A549 (cell line): ENCODE results near the gene TAS2R60. TPM values are rescaled to one million over a fixed set of nuclear protein-coding genes. Genes with fewer than 3 reads are reported as not detected.

Source experiments
- ATAC-seq, 2 experiments: fragments of 200-7000 bp in 1 of 2; fragments of >200 bp in 1 of 2; cut with Nextera tagmentation in 1 of 2; cut with Tn5 transposase in 1 of 2; 3 replicates each; pipeline versions ENCODE4 v1.8.0 to v1.9.1; 2018 to 2020; ENCODE audit warnings: mild to moderate bottlenecking in 1 of 2, moderate library complexity in 1 of 2
- CTCF ChIA-PET: fragments of 300-600 bp; sonication (Branson Sonifier 250); formaldehyde crosslinking; extraction: SDS; loops from one replicate; lab custom pipeline; 2021; ENCODE audit warnings: antibody characterized with exemption, inconsistent platforms; lab: Yijun Ruan, JAX
- POLR2A ChIA-PET: fragments of 350-600 bp; formaldehyde crosslinking; extraction: SDS; loops from one replicate; lab custom pipeline; 2021; ENCODE audit warnings: antibody characterized with exemption, inconsistent platforms; lab: Yijun Ruan, JAX
- DNase-seq, 2 experiments: peaks; one replicate each; pipeline versions ENCODE4 v3.0.0 to v3.0.0-alpha.2; 2011 to 2016; ENCODE audit warnings: low read depth in 1 of 2, low spot score in 1 of 2
- FAIRE-seq: peaks from 2 replicates; lab custom pipeline; 2011; peaks lifted over from hg19 to GRCh38; lab: Jason Lieb, UNC
- H3K27ac ChIP-seq, 2 experiments: fragments of >200 bp; sonication (Bioruptor Twin); formaldehyde crosslinking; 3 replicates each; pipeline ENCODE4 v1.5.1; 2016 to 2017
- H3K4me1 ChIP-seq: fragments of >200 bp; sonication (Bioruptor Twin); formaldehyde crosslinking; 3 replicates; pipeline ENCODE4 v1.6.1; 2016
- H3K4me2 ChIP-seq: fragments of >200 bp; sonication (Bioruptor Twin); formaldehyde crosslinking; 3 replicates; pipeline ENCODE4 v1.6.1; 2016
- H3K4me3 ChIP-seq: fragments of >200 bp; sonication (Bioruptor Twin); formaldehyde crosslinking; 3 replicates; pipeline ENCODE4 v1.5.1; 2016
- H3K9me3 ChIP-seq: fragments of >200 bp; sonication (Bioruptor Twin); formaldehyde crosslinking; 3 replicates; pipeline ENCODE4 v1.6.1; 2016
- CBX2 ChIP-seq: fragments of 200-600 bp; sonication (generic); IDR thresholded peaks from 2 replicates; pipeline ENCODE4 v1.6.1; 2016; ENCODE audit warnings: low read depth, mild to moderate bottlenecking, borderline replicate concordance
- CBX8 ChIP-seq: fragments of 200-600 bp; sonication (generic); IDR thresholded peaks from 2 replicates; pipeline ENCODE4 v1.6.1; 2016
- CEBPB ChIP-seq, 2 experiments: fragments of >200 bp in 1 of 2; sonication (Bioruptor Twin) in 1 of 2; formaldehyde crosslinking in 1 of 2; IDR thresholded peaks; 2 replicates each; pipeline ENCODE4 v1.6.1; 2012 to 2016
- EHMT2 ChIP-seq: fragments of 200-600 bp; sonication (generic); IDR thresholded peaks from 2 replicates; pipeline ENCODE4 v1.6.1; 2016; ENCODE audit warnings: antibody characterized with exemption, low read depth, mild to moderate bottlenecking, moderate library complexity
- FOSB ChIP-seq: fragments of 250-450 bp; sonication (Bioruptor Pico); IDR thresholded peaks from 2 replicates; pipeline ENCODE4 v1.5.0; 2020; ENCODE audit warnings: mild to moderate bottlenecking, moderate library complexity
- MAFK ChIP-seq: fragments of 450-650 bp; IDR thresholded peaks from 2 replicates; pipeline ENCODE4 v1.6.1; 2014; ENCODE audit not compliant: partially characterized antibody
- POLR2AphosphoS2 ChIP-seq: conservative IDR thresholded peaks from 2 replicates; pipeline ENCODE4 v1.6.1; 2012; ENCODE audit warnings: low read length, improper control_type of control experiment, inconsistent platforms
- RFX5 ChIP-seq: fragments of 450-650 bp; IDR thresholded peaks from 2 replicates; pipeline ENCODE4 v1.7.1; 2014; ENCODE audit warnings: antibody characterized with exemption, mild to moderate bottlenecking, moderate library complexity
- SREBF2 ChIP-seq: fragments of 450-650 bp; IDR thresholded peaks from 2 replicates; pipeline ENCODE4 v1.6.1; 2014; ENCODE audit warnings: mild to moderate bottlenecking, moderate library complexity
- ZFP36 ChIP-seq: fragments of 450-650 bp; IDR thresholded peaks from 2 replicates; pipeline ENCODE4 v1.6.1; 2014; ENCODE audit warnings: borderline replicate concordance; ENCODE audit not compliant: partially characterized antibody
- WGBS: methylation state at CpG from one replicate; pipeline ENCODE4 v1.1.6; 2017; ENCODE audit errors: missing lambda C conversion rate; 5-methylcytosine and 5-hydroxymethylcytosine counted together
- polyA plus RNA-seq, 4 experiments: library from polyadenylated mRNA; depleted of rRNA in 3 of 4; stranded (reverse); fragments of >200 nt; fragmentation: RNase III in 1 of 4; extraction: RNeasy Plus Mini Kit Qiagen cat#74134 plus additional on column Dnase treatment in 1 of 4; gene quantifications; 2 replicates in 3 of 4; 3 replicates in 1 of 4; pipeline ENCODE4 v1.2.3, GENCODE V29; 2011 to 2017
- TF ChIP-seq, protein P1 (sequence below): IDR thresholded peaks from 2 replicates; pipeline ENCODE4 v1.6.1; 2012
- TF ChIP-seq, protein P2 (sequence below): fragments of >200 bp; sonication (Bioruptor Twin); formaldehyde crosslinking; IDR thresholded peaks from 3 replicates; pipeline ENCODE4 v1.6.1; 2016
- TF ChIP-seq, protein P3 (sequence below): fragments of 200-600 bp; sonication (generic); IDR thresholded peaks from 2 replicates; pipeline ENCODE4 v1.6.1; 2016; ENCODE audit warnings: antibody characterized with exemption, mild to moderate bottlenecking, moderate library complexity
- TF ChIP-seq, protein P4 (sequence below): fragments of >200 bp; sonication (Bioruptor Twin); formaldehyde crosslinking; IDR thresholded peaks from 3 replicates; pipeline ENCODE4 v1.5.1; 2016

The TAS2R60 gene
- polyA plus RNA-seq, 2 of the 4 experiments (the other 2 are of a cell fraction) = not detected

DNA sequence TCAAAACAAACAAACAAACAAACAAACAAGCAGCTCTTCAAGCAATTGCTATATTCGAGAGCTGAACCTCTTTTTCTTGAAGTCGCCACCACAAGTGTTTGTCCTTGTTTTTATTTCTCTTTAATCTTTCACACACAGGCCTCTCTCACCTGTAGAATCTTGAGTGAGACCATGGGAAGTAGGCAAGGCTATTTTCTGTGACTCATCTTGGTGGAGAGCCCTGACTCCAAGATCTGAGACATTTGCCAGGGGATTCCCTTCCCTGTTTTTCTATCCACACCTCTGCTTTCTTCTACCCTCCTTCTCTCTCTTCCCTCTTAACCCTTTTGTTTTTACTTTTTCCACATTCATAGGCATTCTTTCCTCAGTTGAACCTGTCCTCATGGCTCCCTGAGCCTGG, 8.0 kb upstream of the TAS2R60 start:
- CTCF ChIA-PET = interaction anchor here (1.7 kb wide), 1 partner anchor 19 kb away, joined by 4 read pairs; no protein-coding TSS in a partner anchor

DNA sequence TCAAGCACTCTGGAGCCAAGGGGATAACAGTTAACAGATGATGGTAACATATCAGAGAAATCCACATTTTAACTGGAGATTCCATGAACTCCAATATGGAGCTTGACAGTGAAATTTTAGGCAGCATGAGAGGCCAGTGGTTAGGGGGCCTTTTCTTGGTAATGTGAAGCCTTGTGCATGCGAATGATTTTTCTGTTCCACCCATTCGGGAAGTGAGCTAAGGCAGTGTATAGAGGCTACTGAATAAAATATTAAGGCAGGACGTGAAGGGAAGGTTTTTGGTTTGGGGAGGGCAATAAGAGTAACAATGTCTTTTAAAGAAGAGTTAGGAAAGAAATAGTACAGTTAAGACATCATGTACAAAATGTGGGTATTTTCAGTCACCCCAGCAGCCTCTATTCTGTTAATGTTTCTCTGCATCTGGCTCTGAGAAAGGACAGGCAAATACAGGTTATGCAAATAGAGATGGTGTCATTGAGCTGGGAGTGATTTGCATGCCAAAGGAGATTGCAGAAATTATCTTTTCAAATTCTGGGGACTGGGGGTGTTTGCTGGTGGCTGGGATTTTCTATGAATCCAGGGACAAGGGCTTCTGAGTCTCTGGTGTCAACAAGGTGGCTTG, 6.8 kb upstream of the TAS2R60 start:
- no peak overlapping the region for H3K27ac ChIP-seq
- POLR2A ChIA-PET = no interaction called here
- H3K4me1 ChIP-seq = 0 out of 3 replicates have a peak, but pooled peaks cover 8% of the 10 kb centered on the region
- H3K9me3 ChIP-seq = no peaks in the 10 kb centered on the region
- ATAC-seq (no peak), FAIRE-seq (no peak), DNase-seq (no peak)
- H3K4me2 ChIP-seq = no peak overlapping the region
- H3K4me3 ChIP-seq = no peak overlapping the region
- WGBS = 67% methylated on average over 3 of the region's 3 CpGs
- TF ChIP-seq CBX2 (no peak), MAFK (no peak), RFX5 (no peak), CBX8 (no peak), SREBF2 (no peak), ZFP36 (no peak), CEBPB (IDR thresholded peaks at IDR 0.05) (no peak), POLR2AphosphoS2 (no peak)
- TF ChIP-seq, protein P1, sequence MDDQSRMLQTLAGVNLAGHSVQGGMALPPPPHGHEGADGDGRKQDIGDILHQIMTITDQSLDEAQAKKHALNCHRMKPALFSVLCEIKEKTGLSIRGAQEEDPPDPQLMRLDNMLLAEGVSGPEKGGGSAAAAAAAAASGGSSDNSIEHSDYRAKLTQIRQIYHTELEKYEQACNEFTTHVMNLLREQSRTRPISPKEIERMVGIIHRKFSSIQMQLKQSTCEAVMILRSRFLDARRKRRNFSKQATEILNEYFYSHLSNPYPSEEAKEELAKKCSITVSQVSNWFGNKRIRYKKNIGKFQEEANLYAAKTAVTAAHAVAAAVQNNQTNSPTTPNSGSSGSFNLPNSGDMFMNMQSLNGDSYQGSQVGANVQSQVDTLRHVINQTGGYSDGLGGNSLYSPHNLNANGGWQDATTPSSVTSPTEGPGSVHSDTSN = no peak
- TF ChIP-seq, protein P2, sequence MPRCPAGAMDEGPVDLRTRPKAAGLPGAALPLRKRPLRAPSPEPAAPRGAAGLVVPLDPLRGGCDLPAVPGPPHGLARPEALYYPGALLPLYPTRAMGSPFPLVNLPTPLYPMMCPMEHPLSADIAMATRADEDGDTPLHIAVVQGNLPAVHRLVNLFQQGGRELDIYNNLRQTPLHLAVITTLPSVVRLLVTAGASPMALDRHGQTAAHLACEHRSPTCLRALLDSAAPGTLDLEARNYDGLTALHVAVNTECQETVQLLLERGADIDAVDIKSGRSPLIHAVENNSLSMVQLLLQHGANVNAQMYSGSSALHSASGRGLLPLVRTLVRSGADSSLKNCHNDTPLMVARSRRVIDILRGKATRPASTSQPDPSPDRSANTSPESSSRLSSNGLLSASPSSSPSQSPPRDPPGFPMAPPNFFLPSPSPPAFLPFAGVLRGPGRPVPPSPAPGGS = no peak
- TF ChIP-seq, protein P3, sequence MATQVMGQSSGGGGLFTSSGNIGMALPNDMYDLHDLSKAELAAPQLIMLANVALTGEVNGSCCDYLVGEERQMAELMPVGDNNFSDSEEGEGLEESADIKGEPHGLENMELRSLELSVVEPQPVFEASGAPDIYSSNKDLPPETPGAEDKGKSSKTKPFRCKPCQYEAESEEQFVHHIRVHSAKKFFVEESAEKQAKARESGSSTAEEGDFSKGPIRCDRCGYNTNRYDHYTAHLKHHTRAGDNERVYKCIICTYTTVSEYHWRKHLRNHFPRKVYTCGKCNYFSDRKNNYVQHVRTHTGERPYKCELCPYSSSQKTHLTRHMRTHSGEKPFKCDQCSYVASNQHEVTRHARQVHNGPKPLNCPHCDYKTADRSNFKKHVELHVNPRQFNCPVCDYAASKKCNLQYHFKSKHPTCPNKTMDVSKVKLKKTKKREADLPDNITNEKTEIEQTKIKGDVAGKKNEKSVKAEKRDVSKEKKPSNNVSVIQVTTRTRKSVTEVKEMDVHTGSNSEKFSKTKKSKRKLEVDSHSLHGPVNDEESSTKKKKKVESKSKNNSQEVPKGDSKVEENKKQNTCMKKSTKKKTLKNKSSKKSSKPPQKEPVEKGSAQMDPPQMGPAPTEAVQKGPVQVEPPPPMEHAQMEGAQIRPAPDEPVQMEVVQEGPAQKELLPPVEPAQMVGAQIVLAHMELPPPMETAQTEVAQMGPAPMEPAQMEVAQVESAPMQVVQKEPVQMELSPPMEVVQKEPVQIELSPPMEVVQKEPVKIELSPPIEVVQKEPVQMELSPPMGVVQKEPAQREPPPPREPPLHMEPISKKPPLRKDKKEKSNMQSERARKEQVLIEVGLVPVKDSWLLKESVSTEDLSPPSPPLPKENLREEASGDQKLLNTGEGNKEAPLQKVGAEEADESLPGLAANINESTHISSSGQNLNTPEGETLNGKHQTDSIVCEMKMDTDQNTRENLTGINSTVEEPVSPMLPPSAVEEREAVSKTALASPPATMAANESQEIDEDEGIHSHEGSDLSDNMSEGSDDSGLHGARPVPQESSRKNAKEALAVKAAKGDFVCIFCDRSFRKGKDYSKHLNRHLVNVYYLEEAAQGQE = no peak
- CTCF ChIA-PET = no interaction called here

More for the DNA sequence above, 8.0 kb upstream of the TAS2R60 start:
- WGBS = 56% methylated on average over 2 of the region's 2 CpGs
- TF ChIP-seq ZFP36 (no peak), EHMT2 (no peak), CBX2 (no peak), FOSB (CRISPR knock-in tag) (no peak), SREBF2 (no peak)
- TF ChIP-seq, protein P4, sequence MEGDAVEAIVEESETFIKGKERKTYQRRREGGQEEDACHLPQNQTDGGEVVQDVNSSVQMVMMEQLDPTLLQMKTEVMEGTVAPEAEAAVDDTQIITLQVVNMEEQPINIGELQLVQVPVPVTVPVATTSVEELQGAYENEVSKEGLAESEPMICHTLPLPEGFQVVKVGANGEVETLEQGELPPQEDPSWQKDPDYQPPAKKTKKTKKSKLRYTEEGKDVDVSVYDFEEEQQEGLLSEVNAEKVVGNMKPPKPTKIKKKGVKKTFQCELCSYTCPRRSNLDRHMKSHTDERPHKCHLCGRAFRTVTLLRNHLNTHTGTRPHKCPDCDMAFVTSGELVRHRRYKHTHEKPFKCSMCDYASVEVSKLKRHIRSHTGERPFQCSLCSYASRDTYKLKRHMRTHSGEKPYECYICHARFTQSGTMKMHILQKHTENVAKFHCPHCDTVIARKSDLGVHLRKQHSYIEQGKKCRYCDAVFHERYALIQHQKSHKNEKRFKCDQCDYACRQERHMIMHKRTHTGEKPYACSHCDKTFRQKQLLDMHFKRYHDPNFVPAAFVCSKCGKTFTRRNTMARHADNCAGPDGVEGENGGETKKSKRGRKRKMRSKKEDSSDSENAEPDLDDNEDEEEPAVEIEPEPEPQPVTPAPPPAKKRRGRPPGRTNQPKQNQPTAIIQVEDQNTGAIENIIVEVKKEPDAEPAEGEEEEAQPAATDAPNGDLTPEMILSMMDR = no peak
- Histone ChIP-seq H3K4me2 (peak overlapping the region; percentile 43; the same call in 1 of the 3 replicates), H3K4me3 (no peak overlapping the region), H3K4me1 (0 out of 3 replicates have a peak, but pooled peaks cover 8% of the 10 kb centered on the region), H3K27ac (no peak overlapping the region), H3K9me3 (no peaks in the 10 kb centered on the region)
- DNase-seq (no peak), FAIRE-seq (no peak), ATAC-seq (no peak)
- POLR2A ChIA-PET = no interaction called here
